H1 (cell line): ENCODE data around the gene NLGN4Y. TPM values are rescaled to one million over a fixed set of nuclear protein-coding genes. Genes with fewer than 3 reads are reported as not detected.

Experiments used
- CTCF ChIA-PET: fragments of 300-600 bp; sonication (Branson Sonifier 250); formaldehyde crosslinking; loops from one replicate; lab custom pipeline; 2021; ENCODE audit not compliant: partially characterized antibody; lab: Charles Lee
- POLR2A ChIA-PET: fragments of 300-600 bp; sonication (Branson Sonifier 250); formaldehyde crosslinking; loops from one replicate; lab custom pipeline; 2021; ENCODE audit warnings: inconsistent platforms; ENCODE audit not compliant: partially characterized antibody; lab: Charles Lee
- DNase-seq, 2 experiments: peaks; one replicate each; pipeline versions ENCODE4 v3.0.0 to v3.0.0-alpha.2; 2010 to 2022; ENCODE audit warnings: low spot score in 2 of 2, low read depth in 1 of 2, mixed read lengths in 1 of 2
- FAIRE-seq: peaks from 2 replicates; lab custom pipeline; 2011; peaks lifted over from hg19 to GRCh38; lab: Jason Lieb, UNC
- H2AFZ ChIP-seq: 2 replicates; pipeline ENCODE4 v1.8.1; 2012; ENCODE audit warnings: low read length, inconsistent platforms
- H2AK5ac ChIP-seq: 2 replicates; pipeline ENCODE4 v1.6.1; 2013; ENCODE audit warnings: low read depth, low read length
- H2BK120ac ChIP-seq: replicated peaks from 2 replicates; pipeline ENCODE3; 2013; ENCODE audit warnings: low read depth, low read length, inconsistent platforms
- H2BK12ac ChIP-seq: 2 replicates; pipeline ENCODE4 v1.6.1; 2013; ENCODE audit warnings: low read depth, low read length
- H2BK15ac ChIP-seq: 2 replicates; pipeline ENCODE4 v1.6.1; 2013; ENCODE audit warnings: low read length
- H2BK20ac ChIP-seq: 2 replicates; pipeline ENCODE4 v1.6.1; 2013; ENCODE audit warnings: low read length
- H2BK5ac ChIP-seq: 2 replicates; pipeline ENCODE4 v1.6.1; 2013; ENCODE audit warnings: low read depth, low read length
- H3K14ac ChIP-seq: 2 replicates; pipeline ENCODE4 v1.6.1; 2013; ENCODE audit warnings: inconsistent platforms; ENCODE audit not compliant: insufficient read length
- H3K18ac ChIP-seq: 2 replicates; pipeline ENCODE4 v1.6.1; 2013; ENCODE audit warnings: low read length; ENCODE audit errors: extremely low read depth
- H3K23ac ChIP-seq: 2 replicates; pipeline ENCODE4 v1.6.1; 2013; ENCODE audit warnings: inconsistent platforms; ENCODE audit not compliant: insufficient read length
- H3K23me2 ChIP-seq: 2 replicates; pipeline ENCODE4 v1.6.1; 2013; ENCODE audit warnings: low read depth, low read length
- H3K27ac ChIP-seq: 2 replicates; pipeline ENCODE4 v1.6.1; 2011; ENCODE audit warnings: low read depth, low read length, inconsistent platforms
- H3K27me3 ChIP-seq, 4 experiments: replicated peaks in 1 of 4; 1 replicate in 1 of 4; 2 replicates in 3 of 4; pipeline versions ENCODE4 v1.6.1 to v1.8.1; 2011 to 2013; ENCODE audit warnings: low read length in 3 of 4, mild to moderate bottlenecking in 3 of 4, inconsistent platforms in 2 of 4, mixed read lengths in 2 of 4, moderate library complexity in 1 of 4; ENCODE audit not compliant: control insufficient read depth in 3 of 4, insufficient read depth in 3 of 4; ENCODE audit errors: extremely low read depth in 1 of 4
- H3K36me3 ChIP-seq, 4 experiments: 2 replicates each; pipeline versions ENCODE4 v1.6.1 to v1.8.1; 2011 to 2013; ENCODE audit warnings: mild to moderate bottlenecking in 4 of 4, low read length in 3 of 4, moderate library complexity in 2 of 4, control low read depth in 1 of 4, inconsistent platforms in 1 of 4; ENCODE audit not compliant: insufficient read depth in 4 of 4, control insufficient read depth in 2 of 4
- H3K4ac ChIP-seq: replicated peaks from 2 replicates; pipeline ENCODE3; 2013; ENCODE audit warnings: low read length, low read depth, mixed read lengths, inconsistent platforms; ENCODE audit not compliant: insufficient read length
- H3K4me1 ChIP-seq, 4 experiments: replicated peaks in 1 of 4; 1 replicate in 1 of 4; 2 replicates in 3 of 4; pipeline versions ENCODE4 v1.6.1 to v1.8.1; 2011 to 2013; ENCODE audit warnings: low read length in 3 of 4, inconsistent platforms in 2 of 4, mixed read lengths in 1 of 4; ENCODE audit not compliant: insufficient read depth in 4 of 4, control insufficient read depth in 3 of 4
- H3K4me2 ChIP-seq, 2 experiments: 2 replicates each; pipeline versions ENCODE4 v1.6.1 to v1.8.1; 2011 to 2013; ENCODE audit warnings: low read depth in 2 of 2, low read length in 2 of 2, control low read depth in 1 of 2, inconsistent platforms in 1 of 2, mild to moderate bottlenecking in 1 of 2; ENCODE audit not compliant: insufficient read depth in 1 of 2
- H3K4me3 ChIP-seq, 4 experiments: fragments of 200-600, 300-600 bp in 1 of 4; sonication (generic), shearing (Covaris generic), sonication (Bioruptor Twin) in 1 of 4; 2 replicates each; pipeline versions ENCODE4 v1.5.1 to v1.8.1; 2011 to 2016; ENCODE audit warnings: low read length in 4 of 4, low read depth in 3 of 4, control low read depth in 2 of 4, inconsistent platforms in 2 of 4, mild to moderate bottlenecking in 2 of 4, mixed read lengths in 1 of 4, moderate library complexity in 1 of 4; ENCODE audit not compliant: insufficient read depth in 2 of 4; ENCODE audit errors: extremely low read depth in 1 of 4
- H3K56ac ChIP-seq: replicated peaks from 2 replicates; pipeline ENCODE3; 2013; ENCODE audit warnings: low read depth, mild to moderate bottlenecking, mixed read lengths, low read length, inconsistent platforms; ENCODE audit not compliant: insufficient read length
- H3K79me1 ChIP-seq: 2 replicates; pipeline ENCODE4 v1.6.1; 2013; ENCODE audit warnings: low read depth, low read length, control low read depth
- H3K79me2 ChIP-seq, 2 experiments: 2 replicates each; pipeline versions ENCODE4 v1.6.1 to v1.8.1; 2012 to 2013; ENCODE audit warnings: low read length in 2 of 2, mild to moderate bottlenecking in 2 of 2, inconsistent platforms in 1 of 2; ENCODE audit not compliant: insufficient read depth in 2 of 2, control insufficient read depth in 1 of 2
- H3K9ac ChIP-seq, 4 experiments: replicated peaks in 1 of 4; 1 replicate in 1 of 4; 2 replicates in 3 of 4; pipeline versions ENCODE4 v1.6.1 to v1.8.1; 2011 to 2013; ENCODE audit warnings: low read depth in 3 of 4, low read length in 3 of 4, control low read depth in 2 of 4, mild to moderate bottlenecking in 2 of 4, moderate library complexity in 2 of 4, inconsistent platforms in 1 of 4; ENCODE audit errors: extremely low read depth in 1 of 4
- H3K9me3 ChIP-seq, 2 experiments: 2 replicates each; pipeline versions ENCODE4 v1.6.1 to v1.8.1; 2012 to 2013; ENCODE audit warnings: mild to moderate bottlenecking in 2 of 2, moderate library complexity in 2 of 2, control low read depth in 1 of 2, inconsistent platforms in 1 of 2, low read depth in 1 of 2, low read length in 1 of 2, mixed read lengths in 1 of 2; ENCODE audit not compliant: insufficient read depth in 2 of 2
- H4K20me1 ChIP-seq, 2 experiments: replicated peaks in 1 of 2; 2 replicates each; pipeline versions ENCODE3 to v1.8.1; 2011 to 2013; ENCODE audit warnings: inconsistent platforms in 2 of 2, low read length in 2 of 2, mild to moderate bottlenecking in 1 of 2; ENCODE audit not compliant: insufficient read depth in 2 of 2, control insufficient read depth in 1 of 2
- H4K5ac ChIP-seq: 2 replicates; pipeline ENCODE4 v1.6.1; 2013; ENCODE audit warnings: low read length, low read depth, mixed read lengths, inconsistent platforms; ENCODE audit not compliant: insufficient read length
- H4K8ac ChIP-seq: 2 replicates; pipeline ENCODE4 v1.8.0; 2013; ENCODE audit warnings: mild to moderate bottlenecking, moderate library complexity, low read length, inconsistent platforms; ENCODE audit not compliant: insufficient read depth; ENCODE audit errors: extremely low read depth
- H4K91ac ChIP-seq: replicated peaks from 2 replicates; pipeline ENCODE3; 2013; ENCODE audit warnings: low read length, mixed read lengths, inconsistent platforms; ENCODE audit not compliant: insufficient read length
- POU5F1 ChIP-seq: IDR thresholded peaks from 2 replicates; pipeline ENCODE4 v1.6.1; 2011; ENCODE audit warnings: low read depth, mild to moderate bottlenecking, low read length, moderate library complexity
- WGBS, 2 experiments: shearing (Covaris generic) in 1 of 2; methylation state at CpG; one replicate each; pipeline versions ENCODE4 v1.1.6 to v1.1.7; 2013 to 2015; ENCODE audit warnings: low lambda C conversion rate in 2 of 2, mixed read lengths in 2 of 2, inconsistent platforms in 1 of 2, low coverage in 1 of 2, missing lambda C conversion rate in 1 of 2; ENCODE audit not compliant: insufficient replicate concordance in 2 of 2, insufficient coverage in 1 of 2, insufficient read length in 1 of 2; ENCODE audit errors: extremely low coverage in 1 of 2, missing lambda C conversion rate in 1 of 2; 5-methylcytosine and 5-hydroxymethylcytosine counted together
- polyA plus RNA-seq, 7 experiments: library from polyadenylated mRNA; depleted of rRNA in 3 of 7; stranded (reverse) in 5 of 7; unstranded in 2 of 7; fragments of >200 nt in 5 of 7; fragments of 200-250 nt in 2 of 7; gene quantifications; 1 replicate in 5 of 7; 2 replicates in 1 of 7; 4 replicates in 1 of 7; pipeline versions ENCODE4 v1.2.1 to v1.2.3, GENCODE V29; 2011 to 2013; ENCODE audit warnings: missing spikeins in 2 of 7, mixed read lengths in 2 of 7
- total RNA-seq: library from RNA; stranded (reverse); fragmentation: NEBNext Ultra II Directional; extraction: Animal tissue kit (Norgen Biotek cat#: 25700); gene quantifications from 2 replicates; pipeline ENCODE4 v1.2.1, GENCODE V29; 2021

The NLGN4Y gene
- total and polyA plus RNA-seq, 2 of the 8 experiments (the other 6 are each of a cell fraction or from before 2014, with no cell fraction given) = 35.7 to 51.3 TPM

DNA sequence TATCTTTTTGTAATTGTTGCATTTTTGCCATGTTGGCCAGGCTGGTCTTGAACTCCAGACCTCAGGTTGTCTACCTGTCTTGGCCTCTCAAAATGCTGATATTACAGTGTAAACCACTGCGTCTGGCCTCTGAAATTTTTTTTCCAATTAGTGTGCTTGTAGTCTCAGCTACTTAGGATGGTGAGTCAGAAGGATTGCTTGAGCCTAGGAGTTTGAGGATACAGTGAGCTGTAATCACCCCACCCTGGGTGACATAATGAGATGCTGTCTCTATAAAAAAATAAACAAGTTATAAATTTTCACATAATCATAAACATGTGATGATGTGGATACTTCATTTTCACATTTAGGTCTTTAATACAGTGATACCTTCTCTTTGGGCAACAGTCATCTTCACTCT, 154.9 kb downstream of the NLGN4Y start:
- no peak for FAIRE-seq
- POLR2A ChIA-PET = no interaction called here

More for the DNA sequence above, 154.9 kb downstream of the NLGN4Y start:
- Histone ChIP-seq H3K56ac (no peak overlapping the region), H3K79me1 (no peaks in the 10 kb centered on the region), H2BK20ac (no peak overlapping the region), H3K27ac (no peak overlapping the region), H3K27me3 (no peaks in the 10 kb centered on the region), H2AFZ (no peak overlapping the region), H3K4me2 (no peak overlapping the region), H4K8ac (no peak overlapping the region), H2AK5ac (no peak overlapping the region), H4K20me1 (no peaks in the 10 kb centered on the region), H3K18ac (no peak overlapping the region), H3K14ac (no peak overlapping the region), H3K9ac (no peak overlapping the region), H3K79me2 (no peaks in the 10 kb centered on the region), H2BK5ac (no peak overlapping the region), H3K9me3 (no peaks in the 10 kb centered on the region), H3K36me3 (no peaks in the 10 kb centered on the region; a peak in 2 of 8 replicates), H3K23ac (no peak overlapping the region), H3K4ac (no peak overlapping the region), H4K5ac (no peak overlapping the region), H2BK15ac (no peak overlapping the region), H2BK12ac (no peak overlapping the region), H2BK120ac (no peak overlapping the region), H3K4me3 (no peak overlapping the region), H3K4me1 (no peaks in the 10 kb centered on the region), H3K23me2 (no peaks in the 10 kb centered on the region), H4K91ac (no peak overlapping the region)
- no peak for DNase-seq
- no peak for TF ChIP-seq POU5F1
- WGBS, 2 experiments = 100% methylated on average over 1 of the region's 1 CpG; no CpG with 5 or more reads in 1 of the 2 experiments
- CTCF ChIA-PET = no interaction called here
